Measurements from ENCODE around the gene TMEM37.

Gene TMEM37

GRCh38 chr2:119434664-119435063 is 3.0 kb downstream of the TMEM37 start:
- DNase-seq = no peak

GRCh38 chr2:119435081-119435952 is 3.7 kb downstream of the TMEM37 start:
- DNase-seq = no peak

- DNase-seq = no peak
Measured at GRCh38 chr2:119435953-119436297, 4.3 kb downstream of the TMEM37 start.

GRCh38 chr2:119436993-119437772 is 5.5 kb downstream of the TMEM37 start:
- no peak for DNase-seq

GRCh38 chr2:119438128-119438656 is 6.5 kb downstream of the TMEM37 start:
- DNase-seq = no peak

- no peak for DNase-seq
Measured at GRCh38 chr2:119438726-119439284, 7.2 kb downstream of the TMEM37 start.

GRCh38 chr2:119439574-119440500 is 8.2 kb downstream of the TMEM37 start:
- DNase-seq = no peak

GRCh38 chr2:119440501-119440870 is 8.8 kb downstream of the TMEM37 start:
- no peak for DNase-seq

- DNase-seq = no peak
Measured at GRCh38 chr2:119440873-119441272, 9.2 kb downstream of the TMEM37 start.

- no peak for DNase-seq
Measured at GRCh38 chr2:119441376-119442225, 9.9 kb downstream of the TMEM37 start.

- DNase-seq = no peak
Measured at GRCh38 chr2:119442226-119442619, 10.6 kb downstream of the TMEM37 start.

- DNase-seq = no peak
Measured at GRCh38 chr2:119442850-119443249, 11.2 kb downstream of the TMEM37 start.

- no peak for DNase-seq
Measured at GRCh38 chr2:119446037-119446436, 14.4 kb downstream of the TMEM37 start.

- no peak for DNase-seq
Measured at GRCh38 chr2:119448427-119449141, 16.9 kb downstream of the TMEM37 start.

- DNase-seq = no peak
Measured at GRCh38 chr2:119449521-119449920, 17.9 kb downstream of the TMEM37 start.

- DNase-seq = no peak
Measured at GRCh38 chr2:119451336-119452050, 19.8 kb downstream of the TMEM37 start.

GRCh38 chr2:119453972-119454593 is 22.4 kb downstream of the TMEM37 start:
- DNase-seq = no peak

- no peak for DNase-seq
Measured at GRCh38 chr2:119455066-119455718, 23.5 kb downstream of the TMEM37 start.

- no peak for DNase-seq
Measured at GRCh38 chr2:119460076-119460475, 28.4 kb downstream of the TMEM37 start.
